HCT116 (cell line): Measurements from ENCODE around the gene NPIPB5. TPM values are rescaled to one million over a fixed set of nuclear protein-coding genes. Genes with fewer than 3 reads are reported as not detected.
"Not testable (repeated sequence)": the region's sequence is repeated elsewhere in the genome, so short reads cannot be mapped to it uniquely, and the experiment has no call there.

ENCODE experiments used
- ATAC-seq: fragments of 200-7000 bp; cut with Tn5 transposase; 2 replicates; pipeline ENCODE4 v1.9.1; 2020; ENCODE audit warnings: mild to moderate bottlenecking, moderate library complexity
- BruUV-seq: library from RNA; stranded (reverse); fragments of 400-500 nt; replicated peaks from 2 replicates; lab custom pipeline; 2021; lab: Mats Ljungman, UMichigan
- CTCF ChIA-PET: fragments of 300-600 bp; sonication (Branson Sonifier 250); formaldehyde crosslinking; loops from one replicate; lab custom pipeline; 2021; ENCODE audit warnings: antibody characterized with exemption; lab: Charles Lee
- POLR2A ChIA-PET: fragments of 300-600, 350-600 bp; sonication (Branson Sonifier 250); formaldehyde crosslinking; loops from one replicate; lab custom pipeline; 2021; ENCODE audit warnings: antibody characterized with exemption; lab: Charles Lee
- RAD21 ChIA-PET, 2 experiments: fragments of 300-600 bp; sonication (Branson Sonifier 250); formaldehyde crosslinking; loops; one replicate each; lab custom pipeline; 2023; ENCODE audit warnings: low total read pairs in 2 of 2; ENCODE audit not compliant: uncharacterized antibody in 2 of 2, unreplicated experiment in 2 of 2, low non-redundant PET in 1 of 2; lab: Charles Lee
- DNase-seq: peaks from one replicate; pipeline ENCODE4 v3.0.0-alpha.2; 2010; ENCODE audit warnings: low read depth, low spot score
- H2AFZ ChIP-seq: fragments of 200-600 bp; shearing (Covaris generic), sonication (generic); 2 replicates; pipeline ENCODE4 v1.6.1; 2017; ENCODE audit warnings: low read depth, mixed run types, mixed read lengths, antibody characterized with exemption, low read length; ENCODE audit not compliant: poor library complexity, severe bottlenecking
- H3K27ac ChIP-seq: 2 replicates; pipeline ENCODE4 v1.5.1; 2012; ENCODE audit warnings: low read depth, low read length
- H3K27me3 ChIP-seq: fragments of 200-600 bp; sonication (generic); 2 replicates; pipeline ENCODE4 v1.6.1; 2016; ENCODE audit warnings: mixed run types, low read length, mixed read lengths; ENCODE audit not compliant: insufficient read depth
- H3K36me3 ChIP-seq, 2 experiments: fragments of 200-500 bp in 1 of 2; fragments of 200-600 bp in 1 of 2; sonication (Bioruptor generic) in 1 of 2; sonication (generic) in 1 of 2; 2 replicates each; pipeline versions ENCODE4 v1.5.1 to v1.6.1; 2014 to 2016; ENCODE audit warnings: low read length in 2 of 2, inconsistent platforms in 1 of 2, mixed read lengths in 1 of 2, mixed run types in 1 of 2; ENCODE audit not compliant: insufficient read depth in 2 of 2, control insufficient read depth in 1 of 2
- H3K4me1 ChIP-seq, 2 experiments: fragments of 200-600 bp in 1 of 2; sonication (generic) in 1 of 2; 2 replicates each; pipeline versions ENCODE4 v1.5.1 to v1.6.1; 2012 to 2017; ENCODE audit warnings: low read length in 2 of 2, inconsistent platforms in 1 of 2, mild to moderate bottlenecking in 1 of 2, mixed read lengths in 1 of 2, mixed run types in 1 of 2, moderate library complexity in 1 of 2; ENCODE audit not compliant: insufficient read depth in 2 of 2, control insufficient read depth in 1 of 2
- H3K4me2 ChIP-seq: fragments of 200-600 bp; sonication (generic); 2 replicates; pipeline ENCODE4 v1.6.1; 2017; ENCODE audit warnings: mixed run types, low read length, mixed read lengths
- H3K4me3 ChIP-seq, 2 experiments: fragments of 200-600 bp in 1 of 2; sonication (generic) in 1 of 2; replicated peaks in 1 of 2; 2 replicates each; pipeline ENCODE4 v1.5.1; 2011 to 2016; ENCODE audit warnings: low read length in 2 of 2, control low read depth in 1 of 2, low read depth in 1 of 2, mild to moderate bottlenecking in 1 of 2, mixed read lengths in 1 of 2, mixed run types in 1 of 2
- H3K79me2 ChIP-seq: fragments of 200-600 bp; sonication (generic); 2 replicates; pipeline ENCODE4 v1.6.1; 2017; ENCODE audit warnings: mild to moderate bottlenecking, mixed run types, low read length, moderate library complexity, mixed read lengths; ENCODE audit not compliant: insufficient read depth
- H3K9ac ChIP-seq: fragments of 200-600 bp; sonication (generic); 2 replicates; pipeline ENCODE4 v1.6.1; 2016; ENCODE audit warnings: low read length, mixed read lengths
- H3K9me2 ChIP-seq: fragments of 200-600 bp; sonication (generic), shearing (Covaris generic); 2 replicates; pipeline ENCODE4 v1.6.1; 2017; ENCODE audit warnings: mixed run types, mild to moderate bottlenecking, moderate library complexity; ENCODE audit not compliant: insufficient read depth
- H3K9me3 ChIP-seq, 2 experiments: fragments of 200-500 bp in 1 of 2; fragments of 200-600 bp in 1 of 2; sonication (Bioruptor generic) in 1 of 2; sonication (generic) in 1 of 2; 2 replicates each; pipeline ENCODE4 v1.6.1; 2014 to 2017; ENCODE audit warnings: low read length in 2 of 2, mixed read lengths in 2 of 2, inconsistent platforms in 1 of 2, low read depth in 1 of 2, mild to moderate bottlenecking in 1 of 2, mixed run types in 1 of 2, moderate library complexity in 1 of 2; ENCODE audit not compliant: control insufficient read depth in 1 of 2, insufficient read depth in 1 of 2
- H4K20me1 ChIP-seq: fragments of 200-600 bp; sonication (generic), shearing (Covaris generic); 2 replicates; pipeline ENCODE4 v1.6.1; 2017; ENCODE audit warnings: mixed run types, mild to moderate bottlenecking, moderate library complexity; ENCODE audit not compliant: insufficient read depth
- intact Hi-C: fragments of 100-400 bp; cut with micrococcal nuclease; formaldehyde crosslinking; loops from 2 replicates; pipeline ENCODE4 v1.10.0; 2022
- total RNA-seq: library from RNA; stranded (reverse); gene quantifications from one replicate; pipeline ENCODE4 v1.2.1, GENCODE V29; 2021; ENCODE audit not compliant: unreplicated experiment

Gene NPIPB5
- total RNA-seq, 1 experiment from 2014 or later: 108 TPM

GRCh38 chr16:22551651-22552050, 41.0 kb downstream of the NPIPB5 start:
- POLR2A ChIA-PET, intact Hi-C loops, BruUV-seq: not testable (repeated sequence)

GRCh38 chr16:22556759-22557158, 46.1 kb downstream of the NPIPB5 start:
- CTCF ChIA-PET, RAD21 ChIA-PET, H3K4me3 ChIP-seq, H3K9ac ChIP-seq, H2AFZ ChIP-seq, H3K27me3 ChIP-seq, intact Hi-C loops, ATAC-seq, H3K4me1 ChIP-seq, H3K9me3 ChIP-seq, H3K36me3 ChIP-seq, DNase-seq, H3K27ac ChIP-seq, H4K20me1 ChIP-seq, H3K9me2 ChIP-seq, H3K4me2 ChIP-seq, H3K79me2 ChIP-seq, BruUV-seq, POLR2A ChIA-PET: not testable (repeated sequence)

More at GRCh38 chr16:22551651-22552050, 41.0 kb downstream of the NPIPB5 start:
- H3K4me2 ChIP-seq, DNase-seq, CTCF ChIA-PET, H3K36me3 ChIP-seq, H3K79me2 ChIP-seq, H3K27me3 ChIP-seq, H3K9me2 ChIP-seq, H3K4me3 ChIP-seq, H4K20me1 ChIP-seq, H3K27ac ChIP-seq, RAD21 ChIA-PET, H3K4me1 ChIP-seq, H3K9me3 ChIP-seq, ATAC-seq, H2AFZ ChIP-seq, H3K9ac ChIP-seq: not testable (repeated sequence)

Other genes with a start within 250 kb of the NPIPB5 start
- 65.0 TPM for gene POLR3E, start 213.5 kb upstream of the NPIPB5 start, total RNA-seq
- 27.3 TPM for gene CDR2, start 136.3 kb upstream of the NPIPB5 start, total RNA-seq